Motor neuron (in vitro differentiated cells): Measurements from ENCODE around the gene URM1. TPM values are rescaled to one million over a fixed set of nuclear protein-coding genes. Genes with fewer than 3 reads are reported as not detected.
A peak's percentile ranks its signal among the peaks of the same experiment; 100 is the strongest.

Experiments used
- ATAC-seq, 8 experiments: fragments of 200-7000 bp; cut with Tn5 transposase; replicated peaks in 6 of 8; 2 replicates each; pipeline ENCODE4 v1.8.0; 2021; ENCODE audit warnings: mild to moderate bottlenecking in 8 of 8, moderate library complexity in 8 of 8
- H3K27ac ChIP-seq, 2 donors: fragments of 250-450 bp; sonication (Bioruptor Pico); 2 replicates each; pipeline ENCODE4 v1.9.0; 2021; ENCODE audit warnings: antibody characterized with exemption in 2 of 2, mild to moderate bottlenecking in 2 of 2, moderate library complexity in 1 of 2
- H3K4me1 ChIP-seq, 2 donors: fragments of 250-450 bp; sonication (Bioruptor Pico); replicated peaks in 1 of 2; 2 replicates each; pipeline ENCODE4 v1.6.1; 2021; ENCODE audit warnings: antibody characterized with exemption in 2 of 2, mild to moderate bottlenecking in 2 of 2, moderate library complexity in 1 of 2
- H3K4me3 ChIP-seq, 5 donors: fragments of 250-450 bp; sonication (Bioruptor Pico); 2 replicates each; pipeline ENCODE4 v1.9.0; 2021; ENCODE audit warnings: antibody characterized with exemption in 5 of 5, mild to moderate bottlenecking in 5 of 5, moderate library complexity in 4 of 5
- WGBS, 10 experiments: fragments of 450-650 bp; shearing (Covaris generic); methylation state at CpG; one replicate each; pipeline ENCODE4 v1.0.0; 2022; 5-methylcytosine and 5-hydroxymethylcytosine counted together
- in situ Hi-C, 9 experiments: fragments of 400-800 bp; cut with MboI; loops; one replicate each; pipeline ENCODE4 v1.15.0; 2021; ENCODE audit warnings: low sequenced_read_pairs in 9 of 9, low pct_unique_long_range_greater_than_20kb in 2 of 9; ENCODE audit not compliant: unreplicated experiment in 9 of 9
- total RNA-seq, 8 experiments: library from RNA; unstranded; fragments of 300-600 nt; gene quantifications; 2 replicates each; pipeline versions ENCODE4 v1.2.3 to v1.2.4, GENCODE V29; 2022

Gene URM1
- 10 to 100 TPM; 32.0 to 57.2 (median 44.4) TPM for total RNA-seq

GRCh38 chr9:128370752-128371629 lies at the start of gene URM1:
URM1 (plus strand) TSS chr9:128371374; CDS start chr9:128371381, 7 bp downstream.
- Histone ChIP-seq H3K4me3 (peak within 1 kb of the TSS; percentile 70 to 98 (median 78)), H3K27ac (peak within 1 kb of the TSS; percentile 95), H3K4me1 (peaks cover 13 to 14% of the 10 kb centered on the region in 2 donors)
- in situ Hi-C loops, result no loop called here
- ATAC-seq, result peak; percentile 88 to 96 (median 90)
- WGBS, 10 experiments, result 0 to 8% (median 2%) methylated on average over 1 to 17 of the region's 55 CpGs; no CpG with 5 or more reads in 2 of the 10 experiments

GRCh38 chr9:128321879-128322403 lies 49.2 kb upstream of the URM1 start:
- peak in 5 of 8 experiments; percentile 3 to 11 (median 8) for ATAC-seq
- Histone ChIP-seq H3K4me1 (peaks cover 9 to 10% of the 10 kb centered on the region in 2 donors), H3K4me3 (peak overlapping the region; percentile 48 to 88 (median 76)), H3K27ac (peak overlapping the region; percentile 98)
- in situ Hi-C loops, result no loop called here
- WGBS, 10 experiments, result 0 to 6% (median 0%) methylated on average over 1 to 9 of the region's 21 CpGs

DNA sequence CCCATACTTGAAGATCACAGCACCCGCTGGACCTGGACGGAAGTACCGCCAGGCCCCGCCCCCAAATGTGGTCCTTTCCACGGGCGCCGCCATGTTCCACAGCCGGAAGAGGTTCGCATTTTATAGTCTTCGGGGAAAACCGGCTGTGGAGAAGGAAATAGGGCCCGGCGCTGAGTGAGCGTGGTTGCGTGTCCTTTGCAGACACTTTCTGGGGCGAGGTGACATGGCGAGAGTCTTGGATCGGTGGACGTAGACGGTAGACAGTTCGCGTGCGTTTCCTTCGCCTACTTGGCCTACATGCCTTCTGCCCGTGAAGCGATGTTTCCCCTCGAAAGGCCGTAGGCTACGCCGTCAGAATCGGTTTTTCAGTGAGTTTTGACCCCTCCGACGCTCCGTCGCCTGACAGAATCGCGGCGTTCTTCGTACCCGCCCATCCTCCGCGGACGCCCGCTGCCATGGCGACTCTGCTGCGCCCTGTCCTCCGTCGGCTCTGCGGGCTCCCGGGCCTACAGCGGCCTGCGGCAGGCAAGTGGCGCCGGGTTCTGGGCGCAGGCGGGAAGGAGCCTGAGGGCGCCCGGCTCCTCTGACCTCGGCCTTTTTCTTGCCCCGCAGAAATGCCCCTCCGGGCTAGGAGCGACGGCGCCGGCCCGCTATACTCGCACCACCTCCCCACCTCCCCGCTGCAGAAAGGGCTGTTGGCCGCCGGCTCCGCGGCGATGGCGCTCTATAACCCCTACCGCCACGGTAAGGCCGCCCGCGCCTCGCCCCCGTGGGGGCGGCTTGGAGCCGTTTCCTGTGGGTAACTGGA lies 48.6 kb upstream of the URM1 start, which contains the start of the genes COQ4 and TRUB2:
TSS of gene COQ4 (plus strand) at position 436 of the 808 bp plus-strand sequence. CDS start at position 456, 20 bp downstream.
TSS of gene TRUB2 (minus strand) at position 44 of the 808 bp plus-strand sequence. CDS start at position 5, 39 bp downstream.
- peak; percentile 89 to 95 (median 92) for ATAC-seq
- in situ Hi-C loops, result no loop called here
- WGBS, 10 experiments, result 0 to 8% (median 0%) methylated on average over 1 to 48 of the region's 83 CpGs; no CpG with 5 or more reads in 3 of the 10 experiments
- Histone ChIP-seq H3K4me3 (peak within 1 kb of the TSS; percentile 48 to 88 (median 76)), H3K27ac (peak within 1 kb of the TSS; percentile 98), H3K4me1 (peaks cover 9 to 10% of the 10 kb centered on the region in 2 donors)

GRCh38 chr9:128323212-128323730 lies 47.9 kb upstream of the URM1 start:
- peak in 2 of 8 experiments; percentile 15 to 19 for ATAC-seq
- Histone ChIP-seq H3K27ac (peak overlapping the region; percentile 98), H3K4me1 (peaks cover 9 to 10% of the 10 kb centered on the region in 2 donors), H3K4me3 (peak overlapping the region; percentile 48 to 88 (median 76))
- 0 to 89% (median 23%) methylated on average over 1 to 12 of the region's 16 CpGs; no CpG with 5 or more reads in 2 of the 10 experiments for WGBS, 10 experiments
- in situ Hi-C loops, result no loop called here

DNA sequence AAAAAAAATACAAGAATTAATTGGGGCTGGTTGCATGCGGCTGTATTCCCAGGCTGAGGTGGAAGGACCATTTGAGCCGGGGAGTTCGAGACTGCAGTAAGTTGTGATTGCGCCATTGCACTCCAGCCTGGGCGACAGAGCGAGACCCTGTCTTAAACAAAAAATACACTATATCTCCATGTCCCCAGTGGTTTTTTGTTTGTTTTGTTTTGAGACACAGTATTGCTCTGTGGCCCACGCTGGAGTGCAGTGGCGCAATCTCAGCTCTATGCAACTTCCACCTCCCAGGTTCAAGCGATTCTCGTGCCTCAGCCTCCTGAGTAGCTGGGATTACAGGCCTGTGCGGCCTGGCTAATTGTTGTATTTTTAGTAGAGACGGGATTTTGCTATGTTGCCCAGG lies 47.4 kb upstream of the URM1 start:
- Histone ChIP-seq H3K27ac (peak overlapping the region in 1 of 2 donors; percentile 98), H3K4me1 (peaks cover 9 to 10% of the 10 kb centered on the region in 2 donors), H3K4me3 (peak overlapping the region; percentile 48 to 88 (median 76))
- in situ Hi-C loops, result no loop called here
- ATAC-seq, result no peak
- WGBS, 10 experiments, result 60 to 100% (median 82%) methylated on average over 1 to 12 of the region's 12 CpGs; no CpG with 5 or more reads in 4 of the 10 experiments

- H3K4me3 ChIP-seq, result no peak overlapping the region
- 100% methylated on average over 1 of the region's 1 CpG; no CpG with 5 or more reads in 8 of the 10 experiments for WGBS, 10 experiments
- no peak for ATAC-seq
- in situ Hi-C loops, result no loop called here
- H3K27ac ChIP-seq, result no peak overlapping the region
- peaks cover 9 to 10% of the 10 kb centered on the region in 2 donors for H3K4me1 ChIP-seq
These were observed 46.8 kb upstream of the URM1 start for GRCh38 chr9:128324401-128324800.

GRCh38 chr9:128325629-128326028 lies 45.5 kb upstream of the URM1 start:
- WGBS, 10 experiments, result 76 to 100% (median 87%) methylated on average over 1 to 13 of the region's 13 CpGs; no CpG with 5 or more reads in 4 of the 10 experiments
- Histone ChIP-seq H3K4me1 (peaks cover 9 to 10% of the 10 kb centered on the region in 2 donors), H3K4me3 (no peak overlapping the region), H3K27ac (no peak overlapping the region)
- no peak for ATAC-seq
- in situ Hi-C loops, result no loop called here

DNA sequence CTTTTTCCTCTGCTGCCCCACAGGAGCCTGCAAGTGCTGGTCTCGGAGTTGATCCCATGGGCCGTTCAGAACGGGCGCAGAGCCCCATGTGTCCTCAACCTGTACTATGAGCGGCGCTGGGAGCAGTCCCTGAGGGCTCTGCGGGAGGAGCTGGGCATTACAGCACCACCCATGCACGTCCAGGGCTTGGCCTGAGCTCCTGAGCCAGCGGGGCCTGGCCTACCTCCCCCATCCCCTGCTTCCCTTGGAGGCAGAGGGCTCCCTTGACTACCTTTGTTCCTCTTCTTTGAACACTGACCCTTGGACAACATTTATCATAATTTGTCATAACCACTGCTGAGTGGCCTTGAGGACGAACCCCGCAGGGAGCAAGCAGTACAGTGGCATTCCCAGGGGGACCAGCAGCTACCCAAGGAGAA lies 37.7 kb upstream of the URM1 start:
- no peak overlapping the region for H3K27ac ChIP-seq
- ATAC-seq, result peak in 5 of 8 experiments; percentile 7 to 32 (median 29)
- 40 to 100% (median 95%) methylated on average over 1 to 8 of the region's 11 CpGs; no CpG with 5 or more reads in 4 of the 10 experiments for WGBS, 10 experiments
- H3K4me1 ChIP-seq, result no peaks in the 10 kb centered on the region
- no peak overlapping the region for H3K4me3 ChIP-seq
- in situ Hi-C loops, result no loop called here

- WGBS, 10 experiments, result 0 to 100% (median 88%) methylated on average over 1 of the region's 7 CpGs; no CpG with 5 or more reads in 3 of the 10 experiments
- in situ Hi-C loops, result no loop called here
- no peak for ATAC-seq
- Histone ChIP-seq H3K27ac (no peak overlapping the region), H3K4me3 (no peak overlapping the region), H3K4me1 (no peaks in the 10 kb centered on the region)
These were observed 36.0 kb upstream of the URM1 start for GRCh38 chr9:128335161-128335560.

- no peak overlapping the region for H3K27ac ChIP-seq
- in situ Hi-C loops, result no loop called here
- H3K4me1 ChIP-seq, result no peaks in the 10 kb centered on the region
- 95 to 100% methylated on average over 1 to 2 of the region's 2 CpGs; no CpG with 5 or more reads in 8 of the 10 experiments for WGBS, 10 experiments
- no peak overlapping the region for H3K4me3 ChIP-seq
- ATAC-seq, result no peak
These were observed 35.3 kb upstream of the URM1 start for GRCh38 chr9:128335914-128336313.

DNA sequence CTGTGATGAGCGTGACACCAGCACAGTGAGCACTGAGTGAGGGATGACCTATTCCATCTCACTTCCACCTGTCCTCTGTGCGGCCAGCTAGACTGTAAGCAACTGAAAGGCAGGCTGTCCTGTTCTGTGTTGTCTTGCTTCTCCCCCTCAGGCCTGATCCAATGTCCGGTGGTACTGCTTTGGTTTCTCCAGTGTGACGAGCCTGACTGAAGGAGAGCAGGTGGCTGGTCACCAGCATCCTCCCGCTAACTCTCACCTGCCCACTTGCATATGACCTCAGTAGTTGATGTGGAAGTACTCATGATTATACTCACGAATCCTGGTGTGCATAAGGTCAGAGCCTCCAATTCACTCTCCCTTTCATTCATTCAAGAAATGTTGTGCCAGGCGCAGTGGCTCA lies 33.2 kb upstream of the URM1 start:
- Histone ChIP-seq H3K27ac (no peak overlapping the region), H3K4me1 (peaks cover 0 to 5% of the 10 kb centered on the region in 2 donors), H3K4me3 (no peak overlapping the region)
- in situ Hi-C loops, result no loop called here
- WGBS, 10 experiments, result 87 to 100% (median 94%) methylated on average over 2 to 4 of the region's 7 CpGs; no CpG with 5 or more reads in 4 of the 10 experiments
- ATAC-seq, result no peak
